H1 (cell line): Measurements from ENCODE around the gene EEPD1. TPM values are rescaled to one million over a fixed set of nuclear protein-coding genes. Genes with fewer than 3 reads are reported as not detected.

ENCODE experiments used
- CTCF ChIA-PET: fragments of 300-600 bp; sonication (Branson Sonifier 250); formaldehyde crosslinking; loops from one replicate; lab custom pipeline; 2021; ENCODE audit not compliant: partially characterized antibody; lab: Charles Lee
- POLR2A ChIA-PET: fragments of 300-600 bp; sonication (Branson Sonifier 250); formaldehyde crosslinking; loops from one replicate; lab custom pipeline; 2021; ENCODE audit warnings: inconsistent platforms; ENCODE audit not compliant: partially characterized antibody; lab: Charles Lee
- DNase-seq, 2 experiments: peaks; one replicate each; pipeline versions ENCODE4 v3.0.0 to v3.0.0-alpha.2; 2010 to 2022; ENCODE audit warnings: low spot score in 2 of 2, low read depth in 1 of 2, mixed read lengths in 1 of 2
- FAIRE-seq: peaks from 2 replicates; lab custom pipeline; 2011; peaks lifted over from hg19 to GRCh38; lab: Jason Lieb, UNC
- H2AFZ ChIP-seq: 2 replicates; pipeline ENCODE4 v1.8.1; 2012; ENCODE audit warnings: low read length, inconsistent platforms
- H2AK5ac ChIP-seq: 2 replicates; pipeline ENCODE4 v1.6.1; 2013; ENCODE audit warnings: low read depth, low read length
- H2BK120ac ChIP-seq: replicated peaks from 2 replicates; pipeline ENCODE3; 2013; ENCODE audit warnings: low read depth, low read length, inconsistent platforms
- H2BK12ac ChIP-seq: 2 replicates; pipeline ENCODE4 v1.6.1; 2013; ENCODE audit warnings: low read depth, low read length
- H2BK15ac ChIP-seq: 2 replicates; pipeline ENCODE4 v1.6.1; 2013; ENCODE audit warnings: low read length
- H2BK20ac ChIP-seq: 2 replicates; pipeline ENCODE4 v1.6.1; 2013; ENCODE audit warnings: low read length
- H2BK5ac ChIP-seq: 2 replicates; pipeline ENCODE4 v1.6.1; 2013; ENCODE audit warnings: low read depth, low read length
- H3K14ac ChIP-seq: 2 replicates; pipeline ENCODE4 v1.6.1; 2013; ENCODE audit warnings: inconsistent platforms; ENCODE audit not compliant: insufficient read length
- H3K18ac ChIP-seq: 2 replicates; pipeline ENCODE4 v1.6.1; 2013; ENCODE audit warnings: low read length; ENCODE audit errors: extremely low read depth
- H3K23ac ChIP-seq: 2 replicates; pipeline ENCODE4 v1.6.1; 2013; ENCODE audit warnings: inconsistent platforms; ENCODE audit not compliant: insufficient read length
- H3K23me2 ChIP-seq: 2 replicates; pipeline ENCODE4 v1.6.1; 2013; ENCODE audit warnings: low read depth, low read length
- H3K27ac ChIP-seq: 2 replicates; pipeline ENCODE4 v1.6.1; 2011; ENCODE audit warnings: low read depth, low read length, inconsistent platforms
- H3K27me3 ChIP-seq, 4 experiments: replicated peaks in 1 of 4; 1 replicate in 1 of 4; 2 replicates in 3 of 4; pipeline versions ENCODE4 v1.6.1 to v1.8.1; 2011 to 2013; ENCODE audit warnings: low read length in 3 of 4, mild to moderate bottlenecking in 3 of 4, inconsistent platforms in 2 of 4, mixed read lengths in 2 of 4, moderate library complexity in 1 of 4; ENCODE audit not compliant: control insufficient read depth in 3 of 4, insufficient read depth in 3 of 4; ENCODE audit errors: extremely low read depth in 1 of 4
- H3K36me3 ChIP-seq, 4 experiments: 2 replicates each; pipeline versions ENCODE4 v1.6.1 to v1.8.1; 2011 to 2013; ENCODE audit warnings: mild to moderate bottlenecking in 4 of 4, low read length in 3 of 4, moderate library complexity in 2 of 4, control low read depth in 1 of 4, inconsistent platforms in 1 of 4; ENCODE audit not compliant: insufficient read depth in 4 of 4, control insufficient read depth in 2 of 4
- H3K4ac ChIP-seq: replicated peaks from 2 replicates; pipeline ENCODE3; 2013; ENCODE audit warnings: low read length, low read depth, mixed read lengths, inconsistent platforms; ENCODE audit not compliant: insufficient read length
- H3K4me1 ChIP-seq, 4 experiments: replicated peaks in 1 of 4; 1 replicate in 1 of 4; 2 replicates in 3 of 4; pipeline versions ENCODE4 v1.6.1 to v1.8.1; 2011 to 2013; ENCODE audit warnings: low read length in 3 of 4, inconsistent platforms in 2 of 4, mixed read lengths in 1 of 4; ENCODE audit not compliant: insufficient read depth in 4 of 4, control insufficient read depth in 3 of 4
- H3K4me2 ChIP-seq, 2 experiments: 2 replicates each; pipeline versions ENCODE4 v1.6.1 to v1.8.1; 2011 to 2013; ENCODE audit warnings: low read depth in 2 of 2, low read length in 2 of 2, control low read depth in 1 of 2, inconsistent platforms in 1 of 2, mild to moderate bottlenecking in 1 of 2; ENCODE audit not compliant: insufficient read depth in 1 of 2
- H3K4me3 ChIP-seq, 4 experiments: fragments of 200-600, 300-600 bp in 1 of 4; sonication (generic), shearing (Covaris generic), sonication (Bioruptor Twin) in 1 of 4; 2 replicates each; pipeline versions ENCODE4 v1.5.1 to v1.8.1; 2011 to 2016; ENCODE audit warnings: low read length in 4 of 4, low read depth in 3 of 4, control low read depth in 2 of 4, inconsistent platforms in 2 of 4, mild to moderate bottlenecking in 2 of 4, mixed read lengths in 1 of 4, moderate library complexity in 1 of 4; ENCODE audit not compliant: insufficient read depth in 2 of 4; ENCODE audit errors: extremely low read depth in 1 of 4
- H3K56ac ChIP-seq: replicated peaks from 2 replicates; pipeline ENCODE3; 2013; ENCODE audit warnings: low read depth, mild to moderate bottlenecking, mixed read lengths, low read length, inconsistent platforms; ENCODE audit not compliant: insufficient read length
- H3K79me1 ChIP-seq: 2 replicates; pipeline ENCODE4 v1.6.1; 2013; ENCODE audit warnings: low read depth, low read length, control low read depth
- H3K79me2 ChIP-seq, 2 experiments: 2 replicates each; pipeline versions ENCODE4 v1.6.1 to v1.8.1; 2012 to 2013; ENCODE audit warnings: low read length in 2 of 2, mild to moderate bottlenecking in 2 of 2, inconsistent platforms in 1 of 2; ENCODE audit not compliant: insufficient read depth in 2 of 2, control insufficient read depth in 1 of 2
- H3K9ac ChIP-seq, 4 experiments: replicated peaks in 1 of 4; 1 replicate in 1 of 4; 2 replicates in 3 of 4; pipeline versions ENCODE4 v1.6.1 to v1.8.1; 2011 to 2013; ENCODE audit warnings: low read depth in 3 of 4, low read length in 3 of 4, control low read depth in 2 of 4, mild to moderate bottlenecking in 2 of 4, moderate library complexity in 2 of 4, inconsistent platforms in 1 of 4; ENCODE audit errors: extremely low read depth in 1 of 4
- H3K9me3 ChIP-seq, 2 experiments: 2 replicates each; pipeline versions ENCODE4 v1.6.1 to v1.8.1; 2012 to 2013; ENCODE audit warnings: mild to moderate bottlenecking in 2 of 2, moderate library complexity in 2 of 2, control low read depth in 1 of 2, inconsistent platforms in 1 of 2, low read depth in 1 of 2, low read length in 1 of 2, mixed read lengths in 1 of 2; ENCODE audit not compliant: insufficient read depth in 2 of 2
- H4K20me1 ChIP-seq, 2 experiments: replicated peaks in 1 of 2; 2 replicates each; pipeline versions ENCODE3 to v1.8.1; 2011 to 2013; ENCODE audit warnings: inconsistent platforms in 2 of 2, low read length in 2 of 2, mild to moderate bottlenecking in 1 of 2; ENCODE audit not compliant: insufficient read depth in 2 of 2, control insufficient read depth in 1 of 2
- H4K5ac ChIP-seq: 2 replicates; pipeline ENCODE4 v1.6.1; 2013; ENCODE audit warnings: low read length, low read depth, mixed read lengths, inconsistent platforms; ENCODE audit not compliant: insufficient read length
- H4K8ac ChIP-seq: 2 replicates; pipeline ENCODE4 v1.8.0; 2013; ENCODE audit warnings: mild to moderate bottlenecking, moderate library complexity, low read length, inconsistent platforms; ENCODE audit not compliant: insufficient read depth; ENCODE audit errors: extremely low read depth
- H4K91ac ChIP-seq: replicated peaks from 2 replicates; pipeline ENCODE3; 2013; ENCODE audit warnings: low read length, mixed read lengths, inconsistent platforms; ENCODE audit not compliant: insufficient read length
- BRCA1 ChIP-seq: IDR thresholded peaks from 2 replicates; pipeline ENCODE4 v1.6.1; 2012; ENCODE audit warnings: low read depth, low read length, improper control_type of control experiment
- NRF1 ChIP-seq: IDR thresholded peaks from 2 replicates; pipeline ENCODE4 v1.6.1; 2011; ENCODE audit warnings: mild to moderate bottlenecking, low read depth, low read length, improper control_type of control experiment
- POLR2A ChIP-seq, 2 experiments: IDR thresholded peaks; 1 replicate in 1 of 2; 2 replicates in 1 of 2; pipeline ENCODE4 v1.6.1; 2011; ENCODE audit warnings: low read depth in 2 of 2, low read length in 2 of 2, mild to moderate bottlenecking in 2 of 2; ENCODE audit errors: control extremely low read depth in 1 of 2
- ZNF274 ChIP-seq: IDR thresholded peaks from 2 replicates; pipeline ENCODE4 v1.7.0; 2012; ENCODE audit warnings: low read length, borderline replicate concordance; ENCODE audit errors: extremely low read depth
- WGBS, 2 experiments: shearing (Covaris generic) in 1 of 2; methylation state at CpG; one replicate each; pipeline versions ENCODE4 v1.1.6 to v1.1.7; 2013 to 2015; ENCODE audit warnings: low lambda C conversion rate in 2 of 2, mixed read lengths in 2 of 2, inconsistent platforms in 1 of 2, low coverage in 1 of 2, missing lambda C conversion rate in 1 of 2; ENCODE audit not compliant: insufficient replicate concordance in 2 of 2, insufficient coverage in 1 of 2, insufficient read length in 1 of 2; ENCODE audit errors: extremely low coverage in 1 of 2, missing lambda C conversion rate in 1 of 2; 5-methylcytosine and 5-hydroxymethylcytosine counted together
- polyA plus RNA-seq, 7 experiments: library from polyadenylated mRNA; depleted of rRNA in 3 of 7; stranded (reverse) in 5 of 7; unstranded in 2 of 7; fragments of >200 nt in 5 of 7; fragments of 200-250 nt in 2 of 7; gene quantifications; 1 replicate in 5 of 7; 2 replicates in 1 of 7; 4 replicates in 1 of 7; pipeline versions ENCODE4 v1.2.1 to v1.2.3, GENCODE V29; 2011 to 2013; ENCODE audit warnings: missing spikeins in 2 of 7, mixed read lengths in 2 of 7
- total RNA-seq: library from RNA; stranded (reverse); fragmentation: NEBNext Ultra II Directional; extraction: Animal tissue kit (Norgen Biotek cat#: 25700); gene quantifications from 2 replicates; pipeline ENCODE4 v1.2.1, GENCODE V29; 2021

EEPD1 gene
- total and polyA plus RNA-seq, 2 of the 8 experiments (the other 6 are each of a cell fraction or from before 2014, with no cell fraction given) = 3.1 to 7.8 TPM

DNA sequence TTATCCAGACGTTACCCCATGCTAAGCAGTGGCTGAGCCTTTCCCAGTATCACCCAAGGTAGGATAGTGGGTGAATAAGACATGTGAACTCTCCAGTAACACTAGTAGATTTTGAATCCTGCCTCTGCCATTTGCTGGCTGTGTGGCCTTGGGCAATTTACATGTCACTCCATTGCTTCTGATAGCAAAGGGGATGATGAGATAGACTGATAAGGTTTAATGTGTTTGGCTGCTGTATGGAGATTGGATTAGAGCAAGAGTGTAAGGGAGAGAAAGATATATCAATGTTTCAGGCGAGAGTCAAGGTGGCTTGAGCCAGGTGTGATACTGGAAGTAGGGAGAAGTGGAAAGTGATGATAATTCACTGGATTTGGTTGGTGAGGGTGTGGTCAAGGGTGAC, 40.1 kb upstream of the EEPD1 start:
- CTCF ChIA-PET = no interaction called here
- Histone ChIP-seq H3K23me2 (no peaks in the 10 kb centered on the region), H3K27me3 (no peaks in the 10 kb centered on the region)

More for the DNA sequence above, 40.1 kb upstream of the EEPD1 start:
- 95% methylated on average over 2 of the region's 2 CpGs; no CpG with 5 or more reads in 1 of the 2 experiments for WGBS, 2 experiments
- H3K36me3 ChIP-seq = no peaks in the 10 kb centered on the region
- no peak overlapping the region for H3K9ac ChIP-seq
- no peak overlapping the region for H3K23ac ChIP-seq
- H2BK15ac ChIP-seq = no peak overlapping the region
- H4K8ac ChIP-seq = no peak overlapping the region
- no peak overlapping the region for H3K18ac ChIP-seq
- no peak overlapping the region for H3K4me3 ChIP-seq
- no peak for TF ChIP-seq POLR2A (IDR thresholded peaks at IDR 0.05; ENCODE audit: control extremely low read depth in 1 of 2, low read depth in 2 of 2, low read length in 2 of 2)
- TF ChIP-seq BRCA1 = no peak
- TF ChIP-seq NRF1 = no peak
- TF ChIP-seq ZNF274 = no peak
- no peaks in the 10 kb centered on the region for H4K20me1 ChIP-seq
- H2AK5ac ChIP-seq = no peak overlapping the region
- no peaks in the 10 kb centered on the region for H3K79me2 ChIP-seq
- no peak overlapping the region for H2BK20ac ChIP-seq
- no peak overlapping the region for H3K27ac ChIP-seq
- FAIRE-seq (no peak), DNase-seq (no peak)
- H2BK120ac ChIP-seq = no peak overlapping the region
- H4K91ac ChIP-seq = no peak overlapping the region
- no peak overlapping the region for H3K14ac ChIP-seq
- no peak overlapping the region for H3K4ac ChIP-seq
- H3K4me1 ChIP-seq = peaks cover 0 to 4% (median 0%) of the 10 kb centered on the region in 4 experiments; a peak in 2 of 7 replicates
- no peaks in the 10 kb centered on the region for H3K9me3 ChIP-seq
- H2BK12ac ChIP-seq = no peak overlapping the region
- no peak overlapping the region for H4K5ac ChIP-seq
- POLR2A ChIA-PET = no interaction called here
- no peak overlapping the region for H2AFZ ChIP-seq
- H3K4me2 ChIP-seq = no peak overlapping the region
- no peak overlapping the region for H3K56ac ChIP-seq
- no peaks in the 10 kb centered on the region for H3K79me1 ChIP-seq
- no peak overlapping the region for H2BK5ac ChIP-seq
